Right ventricle myocardium superior (tissue), 1 donor: ENCODE measurements around the gene RFX6. TPM values are rescaled to one million over a fixed set of nuclear protein-coding genes. Genes with fewer than 3 reads are reported as not detected.
A peak's percentile ranks its signal among the peaks of the same experiment; 100 is the strongest.
"Not testable (repeated sequence)": the region's sequence is repeated elsewhere in the genome, so short reads cannot be mapped to it uniquely, and the experiment has no call there.

Experiments
- ATAC-seq: fragments of 200-7000 bp; cut with Tn5 transposase; one replicate; pipeline ENCODE4 v1.9.1; 2020; ENCODE audit warnings: mild to moderate bottlenecking; ENCODE audit not compliant: poor library complexity
- DNase-seq: peaks from one replicate; pipeline ENCODE4 v3.0.0-alpha.2; 2020
- intact Hi-C: fragments of 100-400 bp; cut with DNase I; formaldehyde crosslinking; loops from one replicate; pipeline ENCODE4 v1.11.2; 2022
- long read RNA-seq: library from polyadenylated mRNA; unstranded; transcript quantifications from one replicate; pipeline ENCODE4 v2.0.0, GENCODE V29; 2021
- total RNA-seq: library from RNA; stranded (reverse); fragmentation: NEBNext Ultra II Directional; extraction: Animal tissue kit (Norgen Biotek cat#: 25700); gene quantifications from one replicate; pipeline ENCODE4 v1.2.1, GENCODE V29; 2021
- donor health status: DM: no; HTN: yes; CAD: no; lungs with severe emphysema.

Gene RFX6
- total RNA-seq: not detected
- long read RNA-seq: 0 reads

DNA sequence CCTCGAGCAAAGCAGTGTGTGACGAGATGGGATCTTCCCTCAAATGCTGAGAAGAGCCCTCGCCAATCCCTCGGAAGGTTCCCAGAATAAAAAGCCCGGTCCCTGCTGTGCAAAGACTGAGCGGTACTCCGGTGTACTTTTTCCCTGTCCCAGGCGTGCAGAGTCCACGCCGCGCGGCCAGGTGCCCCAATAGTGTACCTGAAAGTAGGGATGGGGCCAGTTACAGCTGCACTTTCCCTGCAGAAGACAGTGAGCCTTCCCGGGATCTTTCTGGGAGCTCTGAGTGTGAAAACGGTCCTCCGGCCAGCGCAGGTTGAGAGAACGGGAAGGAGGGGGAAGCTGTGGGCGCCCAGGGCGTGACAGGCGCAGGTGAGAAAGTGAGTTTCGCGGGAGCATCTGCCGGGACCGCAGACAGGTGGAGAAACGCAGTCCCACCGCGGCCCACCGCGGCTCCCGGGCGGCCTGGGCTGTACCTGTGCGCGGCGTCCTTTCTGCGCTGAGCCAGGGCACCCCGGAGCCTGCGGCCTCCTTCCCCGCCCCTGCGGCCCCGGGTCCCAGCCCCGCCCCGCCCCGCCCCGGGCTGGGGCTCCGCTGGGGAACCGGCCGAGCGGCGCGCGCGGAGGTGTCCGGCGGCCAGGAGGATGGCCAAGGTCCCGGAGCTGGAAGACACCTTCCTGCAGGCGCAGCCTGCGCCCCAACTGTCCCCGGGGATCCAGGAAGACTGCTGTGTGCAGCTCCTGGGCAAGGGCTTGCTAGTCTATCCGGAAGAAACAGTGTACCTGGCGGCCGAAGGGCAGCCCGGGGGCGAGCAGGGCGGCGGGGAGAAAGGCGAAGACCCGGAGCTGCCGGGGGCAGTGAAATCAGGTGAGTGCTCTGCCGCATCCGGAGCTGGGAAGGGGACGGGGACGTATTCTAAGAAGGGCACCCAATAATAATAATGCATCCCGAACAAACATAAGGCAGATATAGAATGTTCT, at the start of gene RFX6:
Gene RFX6, plus strand, starts transcription at position 608 of the 977 bp plus-strand sequence. Its CDS starts 34 bp downstream, at position 642.
- peak; percentile 29 for DNase-seq
- intact Hi-C loops: no loop called here
- no peak for ATAC-seq

DNA sequence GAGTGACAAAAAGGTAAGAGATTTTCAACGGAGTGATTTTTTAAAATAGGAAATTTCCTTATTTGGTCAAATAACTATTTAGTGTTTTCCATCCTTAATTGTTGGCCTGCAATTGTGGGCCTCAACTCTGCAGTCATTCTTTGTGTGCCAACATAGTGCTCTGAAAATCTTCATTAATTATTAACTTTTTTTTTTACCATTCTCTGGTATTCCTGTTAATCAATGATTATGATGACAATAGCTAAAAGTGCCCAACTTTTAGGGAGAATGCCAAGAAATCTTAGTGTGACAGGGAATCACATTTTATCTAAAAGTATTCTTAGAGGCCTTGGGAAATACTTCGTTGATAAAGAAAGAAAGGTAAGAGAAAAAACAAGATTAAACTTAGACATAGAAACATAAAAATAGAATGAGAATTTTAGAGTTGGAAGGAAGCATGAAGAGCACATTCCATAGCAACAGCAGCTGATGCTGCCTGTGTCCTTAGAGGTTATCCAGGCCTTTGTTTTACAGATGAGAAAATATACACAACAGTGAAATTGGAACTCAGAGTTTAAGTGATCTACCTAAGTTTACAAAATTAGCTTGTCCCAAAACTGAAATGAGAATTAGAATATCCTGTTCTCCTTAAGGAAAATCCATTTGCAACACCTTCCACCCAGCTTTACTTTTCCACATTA, 49.3 kb upstream of the RFX6 start:
- DNase-seq (no peak), ATAC-seq (no peak)
- intact Hi-C loops: no loop called here

- intact Hi-C loops: no loop called here
- ATAC-seq (no peak), DNase-seq (no peak)
Measured at GRCh38 chr6:116828983-116829382, 48.1 kb upstream of the RFX6 start, which contains the start of gene GPRC6A. TSS of gene GPRC6A (minus strand) at chr6:116829083. CDS start at chr6:116829013, 70 bp downstream.

GRCh38 chr6:116834526-116834925, 42.5 kb upstream of the RFX6 start:
- not testable (repeated sequence) for ATAC-seq

GRCh38 chr6:116836606-116837342, 40.3 kb upstream of the RFX6 start:
- DNase-seq (no peak), ATAC-seq (no peak)
- intact Hi-C loops: loop anchor here (10.0 kb wide), 1 partner anchor 52 kb away; no protein-coding TSS in a partner anchor

More at GRCh38 chr6:116834526-116834925, 42.5 kb upstream of the RFX6 start:
- DNase-seq: not testable (repeated sequence)
- intact Hi-C loops: loop anchor here (10.0 kb wide), 1 partner anchor 50 kb away; no protein-coding TSS in a partner anchor

DNA sequence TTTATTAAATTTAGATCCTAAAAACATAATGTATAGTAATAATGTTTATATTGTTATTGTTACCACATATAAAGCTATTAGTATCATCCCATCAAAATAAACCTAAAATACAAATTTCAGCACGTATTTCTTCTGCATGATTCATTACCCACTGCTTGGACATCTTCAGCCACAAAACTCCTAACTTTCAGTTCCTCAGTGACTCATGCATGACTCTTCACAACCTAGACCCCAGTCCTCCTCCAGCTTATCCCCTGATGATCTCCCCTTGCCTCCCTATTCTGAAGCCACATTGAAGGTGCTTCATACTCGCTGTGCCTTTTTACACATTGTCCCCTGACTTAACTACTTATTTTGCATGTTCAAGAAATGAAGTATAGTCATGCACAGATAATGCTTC, 37.0 kb upstream of the RFX6 start:
- intact Hi-C loops: no loop called here
- no peak for ATAC-seq
- DNase-seq: no peak

- ATAC-seq (no peak), DNase-seq (no peak)
- intact Hi-C loops: no loop called here
Measured at GRCh38 chr6:116842459-116842858, 34.6 kb upstream of the RFX6 start.

- ATAC-seq: no peak
- no peak for DNase-seq
- intact Hi-C loops: no loop called here
Measured at GRCh38 chr6:116847227-116847626, 29.8 kb upstream of the RFX6 start.

GRCh38 chr6:116858060-116858459, 19.0 kb upstream of the RFX6 start:
- DNase-seq (no peak), ATAC-seq (no peak)
- intact Hi-C loops: no loop called here

DNA sequence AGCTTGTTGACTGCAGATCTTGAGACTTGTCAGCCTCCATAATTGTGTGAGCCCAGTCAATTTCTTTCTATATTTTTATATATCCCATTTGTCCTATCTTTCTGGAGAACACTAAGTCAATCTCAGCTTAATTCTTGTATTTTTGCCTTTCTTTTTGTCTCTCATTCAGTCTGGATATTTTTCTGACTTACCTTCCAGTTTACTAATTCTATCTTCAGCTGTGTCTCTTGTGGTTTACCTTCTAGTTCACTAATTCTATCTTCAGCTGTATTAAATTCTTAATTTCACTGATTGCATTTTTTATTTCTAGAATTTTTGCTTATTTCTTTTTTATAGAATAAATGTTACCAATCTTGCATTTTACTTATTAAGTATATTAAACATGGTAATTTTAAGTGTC, 17.8 kb upstream of the RFX6 start:
- intact Hi-C loops: no loop called here
- no peak for ATAC-seq
- no peak for DNase-seq

DNA sequence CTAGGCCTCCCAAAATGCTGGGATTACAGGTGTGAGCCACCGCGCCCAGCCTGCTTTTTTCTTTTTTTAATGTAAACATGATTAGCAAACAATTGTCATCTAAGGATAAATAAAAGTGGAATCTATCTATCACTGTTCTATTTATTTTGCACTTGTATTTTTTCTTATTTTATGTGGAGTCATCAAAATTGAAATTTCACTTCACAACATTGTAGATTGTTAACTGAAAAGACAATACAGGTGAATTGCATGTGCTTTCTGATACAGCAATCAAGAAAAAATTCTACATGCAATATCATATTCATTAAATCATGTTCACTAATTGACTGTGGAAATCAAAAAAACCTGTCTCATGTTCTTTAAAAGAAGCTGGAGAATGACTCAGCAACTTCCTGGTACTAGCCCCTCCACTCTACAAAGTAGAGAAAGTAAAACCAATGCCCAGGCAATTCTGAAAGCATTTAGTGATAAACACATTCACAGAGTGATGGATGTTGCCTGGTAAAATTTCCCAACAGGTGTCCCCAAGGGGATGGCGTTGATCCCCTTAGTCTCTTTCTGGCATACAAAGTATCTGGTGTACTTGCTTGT, 10.7 kb upstream of the RFX6 start:
- intact Hi-C loops: no loop called here
- DNase-seq (no peak), ATAC-seq (no peak)

- DNase-seq: no peak
- intact Hi-C loops: no loop called here
- ATAC-seq: no peak
Measured at GRCh38 chr6:116872771-116873170, 4.3 kb upstream of the RFX6 start.

DNA sequence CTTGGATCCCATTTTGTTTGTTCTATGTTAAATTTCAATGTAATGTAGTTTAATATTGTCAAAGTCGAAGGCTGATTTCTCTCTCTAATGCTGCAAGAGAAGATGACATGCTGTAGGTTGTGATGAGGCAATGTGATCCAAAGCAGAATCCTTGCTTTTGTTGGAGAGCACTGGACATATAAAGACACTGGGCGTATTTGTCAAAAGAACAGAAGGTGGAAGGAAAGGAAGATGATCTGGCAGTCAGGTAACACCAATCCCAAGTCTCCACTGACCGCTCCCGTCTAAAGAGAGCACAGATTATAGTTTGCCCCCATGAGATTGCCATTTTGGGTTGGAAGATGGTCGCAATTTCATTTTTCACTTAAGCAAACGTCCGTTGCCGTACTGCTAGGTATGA, 935 bp upstream of the RFX6 start:
- ATAC-seq (no peak), DNase-seq (no peak)
- intact Hi-C loops: no loop called here

DNA sequence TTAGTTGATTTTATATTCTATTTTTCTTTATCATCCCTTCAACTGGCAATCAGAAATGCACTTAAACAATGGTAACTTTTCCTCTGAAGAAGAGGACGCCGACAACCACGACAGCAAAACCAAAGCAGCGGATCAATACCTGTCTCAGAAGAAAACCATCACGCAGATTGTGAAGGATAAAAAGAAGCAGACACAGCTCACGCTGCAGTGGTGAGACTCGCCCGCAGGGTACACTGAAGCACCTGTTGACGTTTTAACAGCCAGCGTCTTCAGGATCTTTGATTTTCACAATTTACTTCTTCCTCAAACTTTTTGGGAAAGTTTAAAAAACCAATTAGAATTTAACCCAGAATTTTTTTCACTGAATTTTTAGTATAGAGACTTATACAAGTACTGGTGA, 701 bp downstream of the RFX6 start:
- DNase-seq (no peak), ATAC-seq (no peak)
- intact Hi-C loops: no loop called here

DNA sequence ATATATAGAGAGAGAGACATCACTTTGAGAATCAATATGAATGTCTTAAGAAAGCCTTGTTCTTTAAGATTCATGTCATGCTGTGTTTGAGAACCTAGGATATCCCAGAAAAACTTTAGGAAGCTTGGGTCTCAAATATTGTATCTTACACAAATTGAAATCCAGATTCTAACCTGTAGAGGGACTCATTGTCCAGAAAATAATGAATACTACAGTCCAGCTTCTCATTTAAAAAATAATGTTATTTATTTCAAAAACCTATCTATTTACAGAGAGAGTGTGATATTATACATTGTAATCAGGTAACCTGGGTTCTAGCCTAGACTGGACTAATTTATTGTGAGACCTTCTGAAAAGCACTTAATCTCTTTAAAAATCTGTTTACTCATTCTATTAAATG, 4.2 kb downstream of the RFX6 start:
- intact Hi-C loops: no loop called here
- DNase-seq (no peak), ATAC-seq (no peak)

GRCh38 chr6:116883005-116883404, 6.0 kb downstream of the RFX6 start:
- intact Hi-C loops: no loop called here
- ATAC-seq (no peak), DNase-seq (no peak)

DNA sequence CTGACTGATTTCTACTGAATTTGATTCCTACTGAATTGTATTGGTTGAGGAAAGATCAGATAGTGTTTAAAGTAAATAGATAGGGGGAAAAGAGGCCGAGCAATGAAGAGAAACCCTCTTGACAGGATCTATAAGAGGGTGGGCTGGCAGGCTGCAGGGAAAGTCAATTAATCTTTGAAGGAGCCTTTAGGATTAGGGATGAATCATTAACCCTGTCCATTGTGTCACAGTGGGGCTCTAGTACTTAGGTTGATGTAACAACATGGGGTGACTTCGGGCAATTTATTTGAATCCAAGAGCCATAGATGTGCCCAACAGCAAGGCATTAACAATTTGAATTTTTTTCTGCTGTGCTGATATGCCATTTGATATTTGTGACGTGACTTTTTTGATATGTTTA, 7.5 kb downstream of the RFX6 start:
- intact Hi-C loops: no loop called here
- no peak for DNase-seq
- no peak for ATAC-seq

DNA sequence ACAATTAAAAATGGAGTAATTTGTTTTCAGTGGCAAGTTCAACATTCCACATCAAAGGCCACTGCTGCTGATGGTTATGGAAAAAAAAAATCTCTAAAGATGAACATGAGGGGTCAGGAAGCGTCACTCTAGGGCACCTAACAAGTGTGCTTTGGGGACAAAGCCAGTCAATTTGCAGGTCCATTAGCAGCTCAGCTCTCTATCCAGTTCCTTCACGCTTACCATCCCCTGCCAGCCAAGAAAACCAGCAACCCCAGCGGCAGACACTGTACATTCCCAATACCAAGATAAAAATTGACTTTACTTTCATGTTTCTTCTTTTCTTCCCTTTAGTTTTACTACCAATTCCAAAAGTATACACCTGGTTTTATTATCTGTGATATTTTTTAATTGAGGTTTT, 10.1 kb downstream of the RFX6 start:
- DNase-seq (no peak), ATAC-seq (no peak)
- intact Hi-C loops: no loop called here

DNA sequence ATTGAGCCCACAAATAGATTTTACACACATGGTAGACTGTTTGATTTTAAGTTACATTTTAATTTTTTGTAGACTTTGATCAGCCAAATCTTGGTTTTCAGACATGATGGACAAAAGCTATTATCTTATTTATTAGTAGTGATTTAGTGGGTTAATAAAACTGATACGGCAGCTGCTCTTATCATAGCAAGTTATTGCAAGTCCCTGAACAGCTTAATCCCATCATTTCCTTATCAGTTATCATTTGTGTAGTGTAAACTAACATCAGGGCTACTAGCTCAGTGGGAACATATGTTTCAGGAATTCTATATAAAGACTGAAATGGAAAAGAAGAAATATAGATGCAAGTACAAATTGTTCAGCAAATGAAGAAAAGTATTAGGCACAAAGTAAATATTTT, 10.9 kb downstream of the RFX6 start:
- ATAC-seq (no peak), DNase-seq (no peak)
- intact Hi-C loops: no loop called here
